GM21447 (cell line): ENCODE measurements around the gene PODN.

ENCODE experiments used
- ATAC-seq: cut with Tn5 transposase; IDR thresholded peaks from one replicate; pipeline ENCODE4 v1.9.1; 2021; ENCODE audit not compliant: unreplicated experiment

The PODN gene

DNA sequence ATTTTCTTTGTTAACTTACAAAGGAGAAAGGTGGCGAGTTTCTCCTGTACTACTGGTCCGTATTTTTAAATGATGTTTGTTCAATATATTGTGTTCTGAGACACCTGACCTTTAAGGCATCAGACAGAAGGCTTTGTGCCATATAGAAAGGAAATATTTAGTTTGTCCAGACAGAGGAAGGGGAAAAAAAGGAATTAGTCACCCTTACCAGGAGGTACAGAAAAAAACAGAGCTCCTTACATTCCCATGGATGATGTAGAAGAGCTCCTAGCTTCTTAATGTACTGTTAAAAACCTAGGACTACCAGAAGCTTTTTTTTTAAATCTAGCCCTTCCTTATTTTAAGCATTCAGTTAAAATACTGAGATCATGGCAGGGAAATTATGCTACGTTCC is 12.4 kb upstream of the PODN start:
- ATAC-seq, result no peak

DNA sequence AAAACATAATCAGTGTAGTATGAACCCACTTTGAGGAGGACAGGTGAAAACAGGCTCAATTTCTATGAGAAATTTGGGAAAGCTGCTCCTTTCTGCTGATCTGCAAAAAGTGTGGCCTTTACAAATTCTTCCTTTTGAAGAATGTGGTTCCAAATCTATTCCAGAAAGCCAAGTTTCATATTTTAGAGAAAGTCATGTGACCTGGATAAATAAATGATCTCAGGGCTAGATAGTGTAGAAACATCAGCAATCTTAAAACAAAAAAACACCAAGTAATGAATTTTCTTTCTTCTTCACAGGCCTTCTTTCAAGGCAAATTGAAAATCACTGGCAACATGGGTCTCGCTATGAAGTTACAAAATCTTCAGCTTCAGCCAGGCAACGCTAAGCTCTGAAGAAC is 11.7 kb upstream of the PODN start:
- ATAC-seq, result no peak

DNA sequence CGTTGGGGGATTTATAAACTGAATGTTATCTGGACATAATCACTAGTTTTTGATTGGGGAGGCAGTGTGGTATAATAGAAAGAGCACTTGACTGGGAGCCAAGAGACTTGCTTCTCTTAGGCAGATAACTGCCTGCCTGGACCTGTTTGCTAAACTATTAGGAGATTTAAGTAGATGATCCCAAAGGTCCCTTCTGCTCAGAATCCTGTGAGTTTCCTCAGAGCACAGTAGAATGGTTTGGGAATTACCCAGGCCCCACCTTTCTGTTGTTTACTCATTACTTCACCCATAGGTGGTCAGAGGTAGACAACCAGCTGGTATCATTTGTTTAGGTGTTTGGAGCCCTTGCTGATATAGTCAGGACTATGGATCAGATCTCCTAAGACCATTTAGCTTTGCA is 10.3 kb upstream of the PODN start:
- no peak for ATAC-seq

DNA sequence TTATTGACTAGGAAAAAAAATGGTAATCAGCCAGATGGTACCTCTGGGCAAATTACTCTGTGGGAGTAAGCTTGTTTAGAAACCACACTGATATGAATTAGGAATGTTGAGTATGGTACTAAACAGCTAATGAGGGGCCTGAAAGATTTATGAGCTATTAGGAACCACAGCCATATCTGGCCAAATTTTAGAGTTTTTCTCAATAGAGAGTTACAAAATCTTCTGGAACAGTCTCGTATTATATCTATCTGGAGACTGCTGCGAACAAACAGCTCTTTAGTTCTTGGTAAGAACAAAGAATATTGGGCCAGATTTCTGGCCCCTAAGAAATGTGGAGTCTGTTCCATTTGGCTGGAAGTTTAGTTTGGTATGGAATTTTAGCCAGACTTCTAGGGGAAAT is 4.9 kb upstream of the PODN start:
- ATAC-seq, result no peak

DNA sequence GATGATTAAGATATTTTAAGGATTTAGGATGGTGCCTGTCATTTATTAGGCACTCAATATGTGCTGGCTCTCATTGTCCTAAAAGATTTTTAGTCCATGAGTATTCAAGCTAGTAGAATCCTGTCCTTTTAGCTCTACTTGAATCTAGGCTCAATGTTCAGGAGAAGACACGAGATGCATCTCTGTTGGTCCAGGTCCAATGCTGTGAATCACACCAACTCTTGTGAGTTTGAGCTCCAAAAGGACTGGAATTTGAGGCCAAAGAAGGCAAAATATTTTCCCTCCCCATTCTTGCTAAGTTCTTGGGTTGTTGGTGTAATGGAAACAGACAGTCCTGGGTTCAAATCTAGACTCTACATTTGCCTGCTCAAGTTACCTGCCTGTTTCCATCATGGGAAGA is 1.4 kb upstream of the PODN start:
- no peak for ATAC-seq

DNA sequence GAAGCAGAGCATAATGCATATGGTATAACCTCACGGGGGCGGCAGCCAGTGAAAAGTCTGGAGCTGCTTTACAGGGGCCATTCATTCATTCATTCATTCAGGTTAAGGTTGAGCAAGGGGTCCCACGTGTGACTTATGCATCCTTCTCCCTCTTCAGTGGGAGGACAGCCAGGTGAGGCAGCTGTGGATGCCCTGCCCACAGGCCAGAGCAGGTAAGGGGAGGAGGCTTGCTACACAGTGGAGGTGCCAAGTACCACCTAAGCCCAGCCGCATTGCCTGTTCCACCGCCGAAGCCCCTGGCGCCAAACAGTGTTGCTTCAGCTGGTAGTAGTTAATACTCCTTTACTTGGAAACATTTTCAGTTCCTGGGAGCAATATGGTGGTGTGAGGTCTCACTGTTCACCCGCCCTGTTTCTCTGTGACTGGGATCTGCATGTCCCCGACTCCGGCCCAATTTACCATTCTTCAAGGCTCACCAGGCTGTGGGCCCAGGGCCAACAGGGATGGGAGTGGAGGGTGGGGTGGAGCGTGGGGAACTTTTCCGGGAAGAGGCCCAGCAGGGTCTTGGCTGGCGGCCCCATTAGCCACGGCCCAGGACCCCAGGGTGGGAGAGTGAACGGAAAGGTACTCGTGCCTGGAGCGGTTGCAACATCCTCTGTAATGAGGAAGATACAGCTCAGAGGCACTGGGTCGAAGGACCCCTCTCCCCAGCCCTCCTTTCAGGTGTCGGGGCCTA is 722 bp upstream of the PODN start:
- no peak for ATAC-seq

DNA sequence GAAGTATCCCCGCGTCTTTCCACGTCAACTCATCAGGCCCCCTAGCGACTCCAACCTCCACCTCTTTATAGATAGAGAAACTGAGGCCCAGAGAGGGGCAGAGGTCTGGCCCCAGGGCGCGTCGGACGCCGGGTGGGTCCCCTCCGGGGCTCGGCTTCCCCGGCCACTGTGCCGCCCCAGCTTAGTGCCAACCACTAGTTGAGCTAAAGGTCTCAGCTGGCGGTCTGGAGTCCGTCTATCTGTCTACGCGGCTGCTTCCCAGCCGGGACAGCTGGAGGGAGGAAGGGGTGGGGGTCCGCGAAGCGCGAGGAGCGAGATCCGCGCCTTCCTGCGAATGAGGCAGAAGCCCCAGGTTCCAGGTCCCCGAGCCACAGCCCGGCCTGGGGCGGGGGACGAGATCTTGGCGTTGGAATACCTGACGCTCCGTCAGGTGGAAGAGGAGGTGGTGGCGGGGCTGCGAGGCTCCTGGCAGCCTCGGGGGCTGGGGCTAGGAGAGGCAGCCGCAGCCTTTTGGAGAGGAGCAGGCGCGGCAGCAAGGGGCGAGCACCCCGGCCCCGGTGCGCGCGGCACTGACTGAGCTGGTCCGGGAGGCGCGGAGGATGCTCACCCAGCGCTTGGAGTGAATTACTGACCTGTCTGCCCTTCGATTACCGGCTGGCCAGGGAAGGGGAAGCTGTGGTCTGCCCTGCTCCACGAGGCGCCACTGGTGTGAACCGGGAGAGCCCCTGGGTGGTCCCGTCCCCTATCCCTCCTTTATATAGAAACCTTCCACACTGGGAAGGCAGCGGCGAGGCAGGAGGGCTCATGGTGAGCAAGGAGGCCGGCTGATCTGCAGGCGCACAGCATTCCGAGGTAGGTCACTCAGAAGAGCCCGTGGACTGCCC is 937 bp downstream of the PODN start:
- ATAC-seq, result no peak

DNA sequence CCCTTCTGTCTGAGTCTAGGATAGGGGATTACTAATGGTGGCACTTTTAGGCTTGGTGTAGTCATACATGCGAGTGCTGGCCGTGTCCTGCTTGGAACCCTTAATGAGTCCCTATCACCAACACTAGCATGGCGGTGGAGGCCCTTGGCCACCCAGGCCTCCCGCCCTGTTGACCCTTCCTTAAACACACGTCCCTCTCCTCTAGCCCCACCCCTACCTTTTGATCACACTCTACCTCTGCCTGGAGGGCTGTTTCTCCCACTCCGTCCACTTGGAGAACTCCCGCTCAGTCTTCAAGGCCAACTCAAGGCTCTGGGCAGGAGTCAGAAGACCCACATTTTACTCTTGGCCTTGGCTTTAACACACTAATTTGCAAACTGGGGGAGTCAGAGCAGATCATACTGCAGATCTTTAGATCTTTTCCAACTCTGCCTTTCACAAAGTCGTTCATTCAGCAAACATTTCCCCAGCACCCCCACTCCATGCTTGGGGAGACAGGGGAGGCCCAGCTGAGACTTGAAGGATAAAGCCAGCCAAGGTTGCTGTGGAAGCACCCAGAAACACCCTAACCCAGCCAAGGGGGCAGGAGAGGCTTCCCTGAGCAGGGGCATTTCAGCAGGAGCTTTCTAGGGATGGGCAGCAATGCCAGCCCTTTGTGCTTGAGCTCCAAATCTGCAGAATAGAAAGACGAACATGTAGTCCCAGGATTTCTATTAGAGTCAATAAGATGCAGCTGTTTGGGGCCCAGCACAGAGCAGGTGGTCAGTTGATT is 1.9 kb downstream of the PODN start:
- no peak for ATAC-seq

DNA sequence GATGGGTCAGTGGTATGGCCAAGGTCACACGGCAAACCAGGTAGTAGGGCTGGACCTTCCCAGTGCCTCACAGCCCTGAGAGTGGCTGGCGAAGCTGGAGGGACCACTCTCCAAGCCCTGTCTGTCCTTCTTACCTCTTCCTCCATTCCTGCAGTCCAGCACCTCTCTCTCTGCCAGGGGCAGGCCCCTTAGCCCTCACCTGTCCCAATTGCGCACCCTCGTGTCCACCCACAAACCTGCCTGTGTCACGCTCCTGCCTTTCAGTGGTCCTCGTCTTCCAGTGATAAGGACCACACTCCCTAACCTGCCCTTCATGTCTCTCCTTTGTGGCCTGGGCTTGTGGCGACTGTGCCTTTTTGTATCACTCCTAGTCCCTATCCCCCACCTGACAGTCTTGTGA is 3.4 kb downstream of the PODN start:
- ATAC-seq, result no peak

DNA sequence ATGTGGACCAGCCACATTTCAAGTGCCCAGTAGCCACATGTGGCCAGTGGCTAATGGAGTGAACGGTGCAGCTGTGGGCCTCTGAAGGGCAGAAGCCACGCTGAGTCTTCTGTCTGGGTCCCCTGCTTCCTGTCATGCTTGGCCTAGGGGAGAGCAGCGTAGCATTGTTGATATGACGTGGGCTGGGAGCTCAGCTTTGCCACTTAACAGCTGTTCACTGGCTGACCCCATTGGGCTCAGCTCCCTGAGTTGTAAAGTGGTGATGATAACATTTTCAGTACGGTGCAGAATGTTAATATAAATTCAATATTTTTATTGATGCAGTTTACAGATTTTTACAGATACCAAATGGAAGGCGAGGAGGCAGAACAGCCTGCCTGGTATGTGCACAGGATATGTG is 4.5 kb downstream of the PODN start:
- ATAC-seq, result no peak

DNA sequence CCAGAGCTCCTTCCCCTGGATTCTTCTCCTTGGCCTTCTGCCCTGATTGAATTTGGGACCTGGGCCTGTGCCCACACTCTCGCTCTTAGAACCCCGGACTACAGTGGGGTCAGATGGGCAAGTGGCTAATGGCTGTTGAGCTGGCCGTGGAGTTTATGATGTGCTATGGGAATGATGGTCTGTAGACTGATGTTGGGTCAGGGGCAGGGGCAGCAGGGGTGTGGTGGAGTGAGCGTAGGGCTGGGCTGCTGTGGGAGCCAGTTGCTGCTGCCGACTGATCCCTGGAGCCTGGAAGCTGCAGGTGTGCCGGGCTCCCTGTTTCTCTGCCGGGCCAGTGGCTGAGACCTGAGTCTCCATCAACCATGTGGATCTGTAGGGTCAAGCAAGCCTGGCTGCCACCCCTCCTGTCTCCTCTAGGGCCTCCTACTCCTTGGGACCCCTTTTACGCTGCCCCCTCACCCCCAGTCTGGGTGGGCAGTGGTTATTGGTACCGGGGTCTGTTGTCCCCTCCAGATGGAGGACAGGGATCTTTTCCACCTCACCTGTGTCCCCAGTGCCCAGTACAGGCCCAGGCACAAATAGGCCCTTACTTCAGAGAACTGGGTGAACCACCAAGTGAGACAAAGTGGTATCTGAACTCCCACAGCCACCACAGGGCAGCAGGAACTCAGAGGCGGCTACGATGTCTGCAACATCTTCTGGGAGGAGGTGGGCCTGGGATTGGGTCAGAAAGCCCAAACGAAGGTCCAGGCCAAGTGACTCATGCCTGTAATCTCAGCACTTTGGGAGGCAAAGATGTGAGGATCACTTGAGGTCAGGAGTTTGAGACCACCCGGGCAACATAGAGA is 5.1 kb downstream of the PODN start:
- ATAC-seq, result no peak

DNA sequence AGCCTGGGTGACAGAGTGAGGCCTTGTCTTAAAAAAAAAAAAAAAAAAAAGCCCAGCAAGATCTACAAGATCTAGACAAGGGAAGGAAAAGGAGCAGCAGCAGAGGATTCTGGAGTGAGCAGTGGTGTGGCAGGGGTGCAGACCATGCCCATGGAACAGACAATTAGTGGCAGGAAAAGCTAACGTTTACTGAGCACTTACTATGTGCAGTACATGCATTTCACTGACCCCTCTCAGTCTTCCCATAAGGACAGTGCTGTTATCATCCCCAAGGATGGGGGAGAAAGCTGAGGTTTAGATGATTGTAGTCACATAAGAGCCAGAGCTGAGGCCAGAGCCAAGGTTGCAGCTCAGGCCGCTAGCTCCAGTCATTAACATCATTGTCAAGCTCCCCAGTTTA is 5.9 kb downstream of the PODN start:
- ATAC-seq, result no peak

DNA sequence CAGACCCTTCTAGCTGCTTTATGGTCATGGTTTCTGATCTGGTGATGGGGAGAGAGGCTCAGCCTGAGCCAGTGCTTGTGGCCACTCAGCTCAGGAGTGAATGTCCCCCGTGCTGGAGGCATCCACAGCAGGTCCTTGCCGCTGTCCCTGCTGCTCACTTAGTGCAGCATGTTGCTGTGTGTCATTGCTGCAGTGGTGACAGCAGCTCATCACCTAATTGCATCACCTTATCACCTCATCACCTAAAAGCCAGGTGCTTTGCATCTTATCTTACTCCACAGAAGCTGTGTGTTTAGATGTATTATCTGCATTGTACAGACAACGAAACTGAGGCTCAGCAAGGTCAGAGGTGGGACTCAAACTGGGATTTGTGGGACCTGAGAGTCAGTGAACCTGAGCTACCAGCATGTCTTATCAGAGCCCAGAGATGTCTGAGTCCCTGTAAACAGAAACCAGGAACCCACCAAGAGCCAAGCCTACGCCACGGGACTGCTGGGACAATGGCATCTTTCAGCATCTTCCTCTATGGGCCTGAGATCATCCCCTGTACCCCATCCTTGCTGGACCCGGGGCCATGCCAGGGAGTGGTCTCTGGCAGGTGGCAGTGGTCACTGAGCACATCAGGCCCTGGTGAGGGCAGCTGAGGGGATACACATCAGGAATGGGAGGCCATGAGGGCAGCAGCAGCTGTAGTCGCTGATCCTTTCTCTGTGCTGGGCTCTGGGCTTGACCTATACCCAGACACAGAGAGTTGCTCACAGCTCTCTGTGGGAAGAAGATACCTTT is 6.5 kb downstream of the PODN start:
- ATAC-seq, result no peak

DNA sequence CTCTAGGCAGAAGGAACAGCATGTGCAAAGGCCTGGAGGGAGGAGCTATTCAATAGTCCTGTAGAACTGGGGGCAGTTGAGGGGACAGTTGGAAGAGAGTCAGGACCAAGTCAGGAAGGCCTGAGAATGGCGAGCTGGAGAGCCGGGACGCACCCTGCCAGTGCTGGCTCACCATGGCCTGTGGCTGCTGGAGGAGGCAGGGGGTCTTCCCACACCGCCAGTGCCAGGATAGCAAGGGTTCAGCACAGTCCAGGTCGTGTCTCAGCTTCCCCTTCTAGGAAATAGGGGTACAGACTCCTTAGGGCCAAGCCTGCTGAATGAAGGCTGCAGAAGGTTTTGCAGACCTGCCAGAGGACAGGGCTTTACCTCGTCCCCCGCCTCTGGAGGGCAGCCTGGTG is 7.3 kb downstream of the PODN start:
- ATAC-seq, result no peak

DNA sequence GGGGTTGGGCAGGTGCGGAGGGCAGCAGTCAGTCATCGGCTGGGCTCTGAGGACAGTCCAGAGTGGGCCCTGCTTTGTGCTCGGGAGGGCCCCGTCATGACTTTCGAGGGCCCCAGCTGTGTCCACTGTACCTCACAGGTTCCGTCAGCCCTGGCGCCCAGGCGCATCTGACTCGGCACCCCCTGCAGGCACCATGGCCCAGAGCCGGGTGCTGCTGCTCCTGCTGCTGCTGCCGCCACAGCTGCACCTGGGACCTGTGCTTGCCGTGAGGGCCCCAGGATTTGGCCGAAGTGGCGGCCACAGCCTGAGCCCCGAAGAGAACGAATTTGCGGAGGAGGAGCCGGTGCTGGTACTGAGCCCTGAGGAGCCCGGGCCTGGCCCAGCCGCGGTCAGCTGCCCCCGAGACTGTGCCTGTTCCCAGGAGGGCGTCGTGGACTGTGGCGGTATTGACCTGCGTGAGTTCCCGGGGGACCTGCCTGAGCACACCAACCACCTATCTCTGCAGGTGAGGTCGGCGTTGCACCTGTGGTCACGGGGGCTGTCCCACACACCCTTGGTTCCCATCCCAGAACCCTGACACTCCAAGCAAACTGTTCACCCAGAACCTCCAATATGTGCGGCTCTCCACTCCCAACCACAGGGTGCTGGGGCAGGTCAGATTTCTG is 7.8 kb downstream of the PODN start:
- no peak for ATAC-seq

DNA sequence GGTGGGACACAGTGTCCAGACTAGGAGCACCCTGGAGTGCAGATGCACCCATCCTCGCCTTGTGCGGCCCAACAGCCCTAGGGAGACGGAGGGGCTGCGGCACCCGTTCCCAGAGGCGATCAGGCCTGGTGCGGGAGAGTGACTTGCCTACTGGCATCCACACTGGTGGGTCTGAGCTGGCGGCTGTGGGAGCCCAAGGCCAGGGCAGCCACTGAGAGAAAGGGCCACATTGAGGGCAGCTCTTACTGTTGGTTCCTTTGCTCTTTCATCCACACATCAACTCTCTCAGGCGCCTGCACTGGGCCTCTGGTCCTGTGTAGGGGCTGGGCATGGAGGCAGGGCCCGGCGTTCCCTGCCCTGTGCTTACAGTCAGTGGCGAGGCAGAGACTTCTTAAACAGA is 8.6 kb downstream of the PODN start:
- ATAC-seq, result no peak

DNA sequence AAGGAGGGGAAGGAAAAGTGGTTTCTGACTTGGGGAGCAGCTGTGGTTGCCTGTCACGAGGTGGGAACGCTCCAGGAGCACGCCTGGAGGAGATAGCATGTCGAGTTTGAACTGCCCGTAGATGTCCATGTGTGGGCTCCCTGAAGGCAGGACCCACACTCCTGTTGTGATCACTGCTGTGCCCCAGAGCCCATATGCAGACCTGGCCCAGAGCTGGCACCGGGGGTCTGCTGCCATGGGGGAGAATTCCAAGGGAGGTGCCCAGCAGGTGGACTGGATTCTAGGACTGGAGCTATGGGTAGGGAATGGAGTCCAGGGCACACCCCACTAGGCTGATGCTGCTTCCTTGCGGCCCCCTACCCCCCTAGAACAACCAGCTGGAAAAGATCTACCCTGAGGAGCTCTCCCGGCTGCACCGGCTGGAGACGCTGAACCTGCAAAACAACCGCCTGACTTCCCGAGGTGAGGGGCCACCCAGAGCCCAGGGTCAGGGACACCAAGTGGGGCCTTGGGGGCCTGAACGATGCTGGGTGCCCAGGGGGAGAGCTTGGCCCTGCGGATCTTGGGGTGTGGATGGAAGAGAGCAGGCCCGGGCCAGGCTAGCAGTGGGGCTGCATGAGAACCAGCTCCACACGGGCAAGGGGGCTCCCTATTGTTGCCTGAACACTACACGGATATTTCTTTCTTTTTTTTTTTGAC is 9.3 kb downstream of the PODN start:
- ATAC-seq, result no peak

DNA sequence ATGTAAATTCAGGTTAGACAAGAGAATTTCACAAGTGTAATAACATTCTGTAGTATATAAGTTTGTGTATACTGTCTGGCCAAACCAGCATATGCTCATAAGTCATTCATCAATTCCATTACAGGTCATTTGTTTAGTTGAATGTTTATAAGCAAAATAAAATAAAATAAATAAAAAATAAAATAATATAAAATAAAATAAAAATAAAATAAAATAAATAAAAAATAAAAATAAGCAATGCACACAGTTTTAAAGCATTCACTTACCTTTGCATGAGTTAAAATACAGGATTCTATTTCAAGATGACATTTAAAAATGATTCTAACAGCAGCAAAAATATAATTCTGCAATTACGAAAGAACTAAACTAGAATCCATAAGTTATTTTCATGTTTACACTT is 9.9 kb downstream of the PODN start:
- no peak for ATAC-seq

DNA sequence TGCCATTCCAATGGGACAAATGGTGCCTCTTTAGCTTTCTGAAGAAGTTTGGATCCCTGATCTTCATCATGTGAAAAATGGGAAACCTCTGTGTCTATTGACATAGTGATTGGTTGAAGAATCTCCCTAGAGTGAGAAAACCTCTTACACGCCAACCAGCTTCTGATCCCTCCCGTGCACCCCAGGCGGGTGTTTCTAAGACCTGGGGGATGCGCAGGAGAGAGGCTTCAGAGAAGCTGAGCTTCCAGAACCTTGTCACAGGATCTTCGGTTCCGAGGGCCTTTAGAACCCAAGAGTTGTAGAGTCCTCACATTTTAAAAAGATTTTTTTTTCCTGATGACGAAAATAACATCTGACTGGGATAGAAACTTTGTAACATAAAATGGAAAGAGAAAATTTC is 11.3 kb downstream of the PODN start:
- ATAC-seq, result no peak
